HG03460 (cell line): ENCODE results near the gene ZNF771.
A peak's percentile ranks its signal among the peaks of the same experiment; 100 is the strongest.

Source experiments
- ATAC-seq: cut with Tn5 transposase; IDR thresholded peaks from one replicate; pipeline ENCODE4 v1.9.1; 2021; ENCODE audit not compliant: unreplicated experiment

ZNF771 gene

GRCh38 chr16:30397776-30398660 lies 9.4 kb upstream of the ZNF771 start:
- ATAC-seq: no peak

DNA sequence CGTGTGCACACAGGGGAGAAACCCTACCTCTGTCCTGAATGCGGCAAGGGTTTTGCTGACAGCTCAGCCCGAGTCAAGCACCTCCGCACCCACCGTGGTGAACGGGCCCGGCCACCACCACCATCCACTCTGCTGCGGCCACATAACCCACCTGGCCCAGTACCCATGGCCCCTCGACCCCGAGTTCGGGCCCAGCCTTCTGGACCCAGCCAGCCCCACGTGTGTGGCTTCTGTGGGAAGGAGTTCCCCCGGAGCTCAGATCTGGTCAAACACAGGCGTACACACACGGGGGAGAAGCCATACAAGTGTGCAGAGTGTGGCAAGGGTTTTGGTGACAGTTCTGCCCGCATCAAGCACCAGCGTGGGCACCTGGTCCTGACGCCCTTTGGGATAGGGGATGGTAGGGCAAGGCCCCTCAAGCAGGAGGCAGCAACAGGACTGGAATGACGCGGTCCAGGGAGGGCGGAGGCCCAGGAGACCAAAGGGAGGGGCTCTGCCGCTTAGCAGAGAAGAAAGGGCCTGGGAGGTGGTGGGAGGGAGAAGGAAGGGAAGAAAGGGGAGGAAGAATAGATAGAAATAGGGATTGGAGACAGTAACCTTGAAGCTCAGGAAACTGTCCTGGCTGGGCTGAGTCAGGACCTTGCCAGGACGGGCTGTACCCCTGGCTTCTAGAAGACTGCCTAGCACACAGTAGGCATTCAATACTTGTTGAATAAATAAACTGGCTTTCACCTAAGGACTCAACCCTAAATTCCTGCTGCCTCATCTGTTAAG lies 8.6 kb upstream of the ZNF771 start:
- ATAC-seq: no peak

- no peak for ATAC-seq
These were observed 7.8 kb upstream of the ZNF771 start for GRCh38 chr16:30399435-30400186.

DNA sequence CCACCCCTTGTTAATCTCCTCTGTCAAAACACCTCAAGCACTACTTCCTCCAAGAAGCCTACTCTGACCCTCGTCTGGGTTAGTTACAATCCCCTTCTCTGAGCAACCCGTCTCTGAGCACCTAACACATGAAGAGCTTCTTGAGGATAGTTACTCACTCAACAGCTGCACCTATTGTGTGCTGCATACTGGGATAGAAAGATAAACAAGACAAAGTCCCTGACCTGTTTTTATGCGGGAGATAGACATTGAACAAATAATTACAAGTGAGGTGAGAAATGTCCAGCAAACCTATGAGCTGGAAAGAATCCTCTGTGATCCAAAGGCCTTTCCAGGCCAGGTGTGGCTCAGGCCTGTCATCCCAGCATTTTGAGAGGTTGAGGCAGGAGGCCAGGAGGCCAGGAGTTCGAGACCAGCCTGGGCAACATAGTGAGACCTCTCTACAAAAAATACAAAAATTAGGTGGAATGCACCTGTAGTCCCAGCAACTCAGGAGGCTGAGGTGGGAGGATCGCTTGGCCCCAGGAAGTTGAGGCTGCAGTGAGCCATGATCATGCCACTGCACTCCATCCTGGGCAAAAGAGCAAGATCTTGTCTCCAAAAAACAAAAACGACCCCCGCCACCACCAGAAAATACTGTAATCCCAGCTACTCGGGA lies 5.5 kb upstream of the ZNF771 start:
- ATAC-seq: no peak

DNA sequence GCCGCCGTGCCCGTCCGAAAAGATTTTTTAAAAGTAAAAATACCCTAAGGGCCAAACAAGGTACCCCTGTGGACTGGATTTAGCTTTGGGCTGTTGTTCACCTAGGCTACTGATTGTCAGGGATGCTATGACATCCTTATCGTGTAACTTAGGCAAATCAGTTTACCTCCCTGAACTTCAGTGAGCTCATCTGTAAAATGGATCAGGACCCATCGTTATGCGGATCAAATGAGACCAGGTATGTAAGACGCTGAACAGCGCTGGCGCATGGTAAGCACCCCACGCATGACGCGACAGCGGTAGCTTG lies 658 bp upstream of the ZNF771 start:
- ATAC-seq: no peak

- ATAC-seq: no peak
These were observed 563 bp downstream of the ZNF771 start for GRCh38 chr16:30407804-30408534.

- no peak for ATAC-seq
These were observed 2.0 kb downstream of the ZNF771 start for GRCh38 chr16:30409125-30410060.

- ATAC-seq: no peak
These were observed 5.9 kb downstream of the ZNF771 start for GRCh38 chr16:30413112-30413806.

- ATAC-seq: no peak
These were observed 6.8 kb downstream of the ZNF771 start for GRCh38 chr16:30414159-30414558.

DNA sequence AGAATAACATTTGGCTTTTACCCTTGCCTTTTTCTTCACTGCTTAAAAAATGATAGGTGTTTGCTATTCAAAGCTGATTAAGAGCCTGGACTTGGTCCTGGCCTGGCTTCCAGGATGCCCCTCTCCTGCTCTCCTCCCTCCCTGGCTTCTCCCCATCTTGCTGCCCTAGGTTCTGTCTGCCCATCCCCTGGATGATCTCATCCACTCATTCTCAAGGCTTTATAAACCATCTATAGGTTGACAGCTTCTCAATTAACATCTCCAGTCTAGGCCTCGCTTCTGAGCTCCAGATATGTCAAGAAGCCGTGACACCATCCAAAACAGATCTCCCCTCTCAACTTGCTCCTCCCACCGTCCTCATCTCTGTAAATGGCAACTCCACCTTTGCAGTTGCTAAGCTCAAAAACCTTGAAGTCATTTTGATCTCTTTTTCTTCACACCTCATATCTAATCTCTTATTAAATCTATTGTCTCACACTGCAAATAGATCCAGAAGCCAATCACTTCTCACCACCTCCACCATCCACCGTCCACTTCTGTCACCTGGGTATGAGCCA lies 8.7 kb downstream of the ZNF771 start:
- ATAC-seq: no peak

DNA sequence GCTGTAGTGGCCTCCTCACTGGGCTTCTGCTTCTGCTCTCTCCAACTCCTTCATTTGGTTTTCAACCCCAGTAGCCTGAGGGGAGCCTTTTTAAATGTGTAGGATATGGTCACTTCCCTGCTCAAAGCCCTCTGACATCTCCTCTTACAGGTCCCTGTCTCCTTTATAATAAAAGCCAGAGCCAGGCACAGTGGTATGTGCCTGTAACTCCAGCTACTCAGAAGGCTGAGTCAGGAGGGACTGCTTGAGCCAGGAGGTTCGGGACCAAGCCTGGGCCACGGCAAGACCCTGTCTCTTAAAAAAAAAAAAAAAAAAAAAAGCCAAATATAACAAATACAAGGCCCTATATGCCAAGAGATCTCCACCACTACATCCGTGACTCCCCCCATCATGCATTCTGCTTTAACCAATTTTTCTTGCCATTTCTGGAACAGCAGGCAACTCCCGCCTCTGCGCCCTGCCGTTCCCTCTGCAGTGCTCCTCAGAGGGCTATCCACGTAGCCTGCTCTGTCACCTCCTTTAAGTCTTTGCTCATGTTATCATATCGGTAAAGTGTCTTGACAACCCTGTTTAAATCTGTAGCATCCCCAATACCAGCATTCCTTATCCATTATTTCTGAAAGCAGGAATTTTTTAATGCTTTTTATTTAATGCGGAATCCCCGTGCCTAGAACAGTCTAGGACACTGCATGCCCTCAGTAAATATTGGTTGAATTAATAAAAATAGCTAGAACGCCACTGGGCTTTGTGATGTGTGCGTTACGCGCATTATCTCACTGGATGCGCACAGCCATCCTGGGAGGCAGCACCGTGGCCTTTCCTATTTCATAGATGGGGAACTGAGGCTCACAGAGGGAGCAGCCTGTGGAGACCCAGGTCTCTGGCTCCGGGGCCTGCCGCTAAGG lies 9.5 kb downstream of the ZNF771 start:
- ATAC-seq: no peak

- ATAC-seq: peak; percentile 77
These were observed 10.3 kb downstream of the ZNF771 start for GRCh38 chr16:30417529-30418349.

GRCh38 chr16:30418350-30419181 lies 11.2 kb downstream of the ZNF771 start:
- no peak for ATAC-seq

- no peak for ATAC-seq
These were observed 13.6 kb downstream of the ZNF771 start for GRCh38 chr16:30421010-30421409.

- ATAC-seq: no peak
These were observed 20.6 kb downstream of the ZNF771 start for GRCh38 chr16:30428055-30428454.

- no peak for ATAC-seq
These were observed 21.9 kb downstream of the ZNF771 start for GRCh38 chr16:30429418-30429677.
